HPDE6-E6E7 (cell line): Measurements from ENCODE around the gene MIEN1.
"Not testable (repeated sequence)": the region's sequence is repeated elsewhere in the genome, so short reads cannot be mapped to it uniquely, and the experiment has no call there.

Source experiments
- DNase-seq: peaks from one replicate; pipeline ENCODE4 v3.0.0; 2011; ENCODE audit warnings: missing footprints; ENCODE audit errors: extremely low spot score

The MIEN1 gene

DNA sequence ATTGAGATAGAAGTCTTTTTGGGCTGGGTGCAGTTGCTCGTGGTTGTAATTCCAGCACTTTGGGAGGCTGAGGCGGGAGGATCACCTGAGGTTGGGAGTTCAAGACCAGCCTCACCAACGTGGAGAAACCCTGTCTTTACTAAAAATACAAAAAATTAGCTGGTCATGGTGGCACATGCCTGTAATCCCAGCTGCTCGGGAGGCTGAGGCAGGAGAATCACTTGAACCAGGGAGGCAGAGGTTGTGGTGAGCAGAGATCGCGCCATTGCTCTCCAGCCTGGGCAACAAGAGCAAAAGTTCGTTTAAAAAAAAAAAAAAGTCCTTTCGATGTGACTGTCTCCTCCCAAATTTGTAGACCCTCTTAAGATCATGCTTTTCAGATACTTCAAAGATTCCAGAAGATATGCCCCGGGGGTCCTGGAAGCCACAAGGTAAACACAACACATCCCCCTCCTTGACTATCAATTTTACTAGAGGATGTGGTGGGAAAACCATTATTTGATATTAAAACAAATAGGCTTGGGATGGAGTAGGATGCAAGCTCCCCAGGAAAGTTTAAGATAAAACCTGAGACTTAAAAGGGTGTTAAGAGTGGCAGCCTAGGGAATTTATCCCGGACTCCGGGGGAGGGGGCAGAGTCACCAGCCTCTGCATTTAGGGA lies 31.0 kb downstream of the MIEN1 start:
- DNase-seq, result not testable (repeated sequence)

DNA sequence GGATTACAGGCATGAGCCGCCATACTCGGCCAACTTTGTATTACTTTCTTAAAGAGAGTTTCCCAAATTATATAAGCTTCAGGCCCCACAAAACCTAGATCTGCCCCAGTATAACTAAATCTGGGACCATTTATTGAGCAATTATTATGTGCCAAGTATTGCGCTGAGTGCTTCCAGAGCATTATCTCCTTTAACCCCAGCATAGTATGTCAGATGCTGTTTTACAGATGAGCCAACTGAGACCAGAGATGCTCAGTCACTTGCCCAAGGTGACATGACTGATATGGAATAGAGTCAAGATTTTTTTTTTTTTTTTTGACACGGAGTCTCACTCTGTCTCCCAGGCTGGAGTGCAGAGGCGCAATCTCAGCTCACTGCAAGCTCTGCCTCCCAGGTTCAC lies 32.4 kb downstream of the MIEN1 start:
- DNase-seq, result no peak

DNA sequence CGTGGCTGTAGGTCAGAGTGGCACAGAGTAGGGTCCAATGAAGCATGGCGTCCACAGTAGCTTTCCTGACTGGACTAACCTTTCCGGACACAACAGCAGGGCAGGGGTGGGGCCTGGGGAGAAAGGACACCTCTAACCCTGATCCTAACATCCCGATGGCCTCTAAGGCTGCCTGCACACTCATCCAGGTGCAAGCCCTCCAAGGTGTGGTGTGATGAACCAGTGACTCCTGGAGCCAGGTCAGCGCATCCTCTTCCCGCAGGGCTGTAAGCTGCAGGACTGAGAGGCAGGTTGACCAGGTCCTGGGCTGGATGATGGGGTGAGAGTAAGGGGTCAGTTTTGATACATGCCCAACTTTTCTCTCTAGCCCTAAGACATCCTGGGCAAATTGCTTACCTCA lies 33.6 kb downstream of the MIEN1 start:
- DNase-seq, result no peak

DNA sequence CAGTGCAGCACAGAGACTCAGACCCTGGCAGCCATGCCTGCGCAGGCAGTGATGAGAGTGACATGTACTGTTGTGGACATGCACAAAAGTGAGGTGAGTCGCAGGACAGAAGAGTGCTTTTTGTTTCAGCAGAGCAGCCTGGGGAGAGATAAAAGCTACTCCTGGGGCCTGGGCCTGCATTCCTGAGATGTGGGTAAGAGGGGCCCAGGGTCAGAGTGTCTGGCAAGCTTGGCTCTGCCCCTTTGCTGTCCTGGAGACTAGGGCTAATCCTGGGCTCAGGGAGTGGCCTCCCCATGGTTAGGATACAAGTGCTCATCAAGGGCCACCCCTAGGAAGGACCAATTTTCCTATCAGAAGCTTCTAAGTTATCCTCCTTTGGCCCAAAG lies 35.2 kb downstream of the MIEN1 start:
- no peak for DNase-seq

GRCh38 chr17:39694593-39694992 lies 35.7 kb downstream of the MIEN1 start:
- no peak for DNase-seq

DNA sequence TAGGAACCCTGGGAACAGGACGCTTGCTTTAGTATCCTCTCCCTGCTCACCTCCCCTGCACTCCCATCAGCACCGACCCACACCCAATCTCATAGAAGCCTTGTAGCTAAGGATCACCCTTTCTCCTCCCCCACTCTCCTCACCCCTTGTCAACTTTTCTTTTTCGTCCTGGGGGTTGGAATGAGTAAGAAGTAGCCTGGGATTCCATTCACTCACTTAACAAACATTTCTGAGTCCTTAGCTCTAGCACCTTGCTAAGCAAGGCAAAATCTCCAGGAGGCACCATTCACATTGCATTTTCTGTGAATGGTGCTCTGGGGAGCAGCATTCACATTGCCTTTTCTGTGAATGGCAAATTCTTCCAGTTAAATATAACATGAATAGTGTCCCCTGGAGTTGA lies 41.4 kb downstream of the MIEN1 start:
- no peak for DNase-seq

DNA sequence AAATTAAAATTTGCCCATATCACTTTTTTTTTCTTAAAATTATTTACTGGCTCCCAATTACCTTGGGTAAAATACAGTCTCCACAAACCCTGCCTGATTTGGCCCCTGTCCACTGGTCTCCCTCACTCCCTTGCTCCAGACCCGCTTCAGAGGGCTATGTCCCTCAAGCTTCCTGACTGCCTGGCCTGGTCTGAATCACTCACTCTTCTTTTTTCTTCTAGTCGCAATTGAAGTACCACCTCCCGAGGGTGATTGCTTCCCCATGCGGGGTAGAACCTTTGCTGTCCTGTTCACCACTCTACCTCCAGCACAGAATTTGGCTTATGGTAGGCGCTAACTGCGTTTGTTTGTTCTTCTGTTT lies 41.9 kb downstream of the MIEN1 start:
- DNase-seq, result no peak

DNA sequence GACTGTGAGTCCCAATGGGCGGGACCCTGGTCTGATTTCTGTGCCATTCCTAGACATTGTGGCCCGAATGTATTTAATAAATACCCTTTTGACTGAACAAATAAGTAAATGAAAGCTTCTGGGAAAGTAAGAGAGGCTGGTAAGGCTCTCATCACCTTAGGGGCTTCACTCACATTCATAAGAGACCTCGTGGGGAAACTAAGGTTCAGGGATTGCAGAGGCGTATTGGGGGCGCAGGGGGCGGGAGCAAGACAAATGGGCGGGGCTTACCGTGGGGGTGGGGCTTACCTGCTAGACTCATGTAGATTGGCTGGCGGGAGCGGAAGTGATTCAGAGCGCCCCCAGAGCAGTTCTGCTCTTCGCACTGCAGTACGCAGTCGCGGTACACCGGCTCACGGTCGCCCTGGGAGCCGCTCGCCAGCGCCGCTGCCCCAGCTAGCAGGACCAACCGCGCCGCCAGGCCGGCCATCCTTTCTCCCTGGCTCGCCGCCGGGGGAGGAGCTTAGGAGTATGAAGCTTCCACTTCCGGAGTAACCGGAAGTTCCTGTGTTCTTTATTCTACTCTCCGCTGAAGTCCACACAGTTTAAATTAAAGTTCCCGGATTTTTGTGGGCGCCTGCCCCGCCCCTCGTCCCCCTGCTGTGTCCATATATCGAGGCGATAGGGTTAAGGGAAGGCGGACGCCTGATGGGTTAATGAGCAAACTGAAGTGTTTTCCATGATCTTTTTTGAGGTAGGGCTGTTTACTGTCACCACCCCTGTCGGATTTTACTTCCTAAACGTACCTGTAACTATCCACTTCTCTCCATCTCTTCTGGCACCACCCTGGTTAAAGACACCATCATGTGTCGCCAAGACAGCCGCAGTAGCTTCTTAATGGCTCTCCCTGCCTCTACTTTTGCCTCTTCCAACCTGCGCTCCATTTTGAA lies 42.5 kb downstream of the MIEN1 start, which contains the start of gene PGAP3:
Gene PGAP3, minus strand, starts transcription at position 512 of the 929 bp plus-strand sequence. Its CDS starts 43 bp downstream, at position 469.
- DNase-seq, result peak; percentile 91

- no peak for DNase-seq
These were observed 43.2 kb downstream of the MIEN1 start for GRCh38 chr17:39687101-39687545.

DNA sequence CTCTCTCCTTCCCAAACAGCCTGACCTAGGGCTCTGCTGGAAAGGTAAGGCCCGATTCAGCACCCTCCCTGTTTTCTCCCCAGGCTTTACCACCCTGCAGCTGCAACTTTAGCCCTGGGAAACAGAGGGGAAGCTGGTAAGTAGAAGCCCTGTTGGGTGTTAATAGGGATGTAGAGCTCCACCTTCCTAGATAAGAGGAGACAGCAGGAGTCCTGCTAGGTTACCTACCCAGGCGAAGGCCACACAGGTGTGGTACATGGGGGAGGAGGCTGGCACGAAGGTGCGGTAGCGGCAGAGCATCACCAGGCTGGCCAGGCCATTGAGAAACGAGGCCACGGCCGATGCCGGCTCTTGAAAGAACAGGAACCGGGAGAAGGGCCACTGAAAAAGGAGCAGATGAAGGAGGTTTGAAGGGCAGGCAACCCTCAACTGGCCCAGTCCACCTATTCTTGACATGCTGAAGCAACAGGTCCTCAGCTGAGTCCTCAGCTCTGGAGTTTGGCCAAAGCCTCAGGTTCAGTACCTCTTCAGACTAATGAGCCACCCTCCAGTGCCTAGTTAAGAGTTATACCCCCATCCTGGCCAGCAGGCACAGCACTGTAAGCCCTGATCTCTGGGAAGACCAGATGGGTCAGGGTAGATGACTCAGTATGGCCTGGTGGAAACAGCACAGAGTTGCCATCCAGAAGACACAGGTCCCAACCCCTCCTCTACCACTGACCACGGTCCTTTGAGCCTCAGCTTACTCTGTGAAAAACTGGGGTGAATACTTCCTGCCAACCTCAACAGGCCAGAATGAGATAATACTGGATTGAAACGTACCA lies 45.8 kb downstream of the MIEN1 start:
- DNase-seq, result no peak

DNA sequence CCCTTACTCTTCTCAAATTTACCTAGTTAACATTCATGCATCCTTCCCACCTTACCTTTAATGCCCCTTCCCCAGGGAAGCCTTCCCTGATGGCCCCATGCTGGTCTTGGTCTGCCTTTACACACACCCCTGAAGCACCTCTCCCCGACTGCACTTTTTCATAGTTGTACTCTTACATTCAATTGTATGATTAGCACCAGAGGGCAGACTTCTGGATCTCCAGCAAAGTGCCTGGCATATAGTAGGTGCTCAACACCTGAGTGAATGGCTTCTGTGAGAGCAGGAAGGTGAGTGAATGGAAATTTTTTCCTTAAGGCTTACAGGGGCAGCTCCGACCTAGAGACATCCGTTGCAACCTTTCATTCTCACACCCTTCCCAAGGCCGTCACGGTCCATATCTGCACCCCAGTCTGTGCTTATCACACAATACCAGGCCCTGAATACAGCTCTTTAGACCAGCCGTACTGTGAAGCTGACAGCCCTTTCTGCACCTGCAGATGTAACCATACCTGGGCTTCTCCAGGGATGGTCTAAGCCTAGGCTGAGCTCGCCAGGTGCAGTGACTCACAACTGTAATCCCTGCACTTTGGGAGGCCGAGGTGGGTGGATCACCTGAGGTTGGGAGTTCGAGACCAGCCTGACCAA lies 46.9 kb downstream of the MIEN1 start:
- DNase-seq, result no peak

DNA sequence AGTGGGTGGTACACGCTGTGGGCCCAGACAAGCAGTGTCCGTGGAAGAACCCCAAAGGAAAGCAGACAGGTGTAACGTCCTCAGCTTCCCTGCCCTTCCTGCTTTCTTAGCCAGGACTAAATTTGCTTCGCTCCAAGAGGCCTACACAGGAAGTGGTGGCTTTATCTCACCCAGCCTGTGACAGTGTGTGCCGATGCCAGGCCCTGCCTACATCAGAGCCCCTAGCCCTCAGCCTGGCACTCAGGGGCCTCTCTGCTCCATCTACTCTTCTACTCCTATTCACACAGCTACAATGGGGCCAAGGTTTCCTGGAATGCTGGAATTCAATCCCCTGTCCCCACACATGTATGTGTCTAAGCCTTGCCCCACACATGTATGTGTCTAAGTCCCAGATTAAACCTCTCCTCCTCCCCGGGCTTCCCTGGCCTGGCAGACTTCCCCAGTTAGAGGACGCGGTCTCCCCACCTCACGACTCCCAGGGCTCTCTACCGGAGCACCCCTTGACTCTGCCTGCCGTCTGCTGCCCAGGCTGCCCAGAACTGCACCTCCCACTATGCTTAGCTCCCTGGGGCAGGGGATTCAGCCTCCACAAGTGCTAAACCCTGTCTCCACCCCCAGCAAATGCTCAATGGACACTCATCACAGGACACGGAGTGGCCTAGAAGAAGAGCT lies 50.7 kb downstream of the MIEN1 start:
- DNase-seq, result no peak
